ENCODE results near the gene KIRREL1. TPM values are rescaled to one million over a fixed set of nuclear protein-coding genes. Genes with fewer than 3 reads are reported as not detected.

Gene KIRREL1
- total RNA-seq, 1 experiment from 2014 or later: 145 TPM

- intact Hi-C loops (cut with micrococcal nuclease; ENCODE audit: unreplicated experiment): no loop called here
- DNase-seq (ENCODE audit: low read depth, low spot score) (no peak), ATAC-seq (0 out of 2 replicates have a peak, but pooled peaks have one; percentile 8)
- Histone ChIP-seq H3K27ac (ENCODE audit: low read length) (peak overlapping the region; percentile 98), H3K4me3 (ENCODE audit: low read depth in 2 of 2, low read length in 2 of 2) (no peak overlapping the region), H3K9me3 (ENCODE audit: control insufficient read depth, insufficient read depth, low read depth, low read length) (no peaks in the 10 kb centered on the region), H3K27me3 (ENCODE audit: control insufficient read depth, insufficient read depth, low read length) (no peaks in the 10 kb centered on the region), H3K4me1 (ENCODE audit: control insufficient read depth, insufficient read depth, low read length) (peaks cover 95% of the 10 kb centered on the region), H3K36me3 (ENCODE audit: control insufficient read depth, insufficient read depth, low read length) (peaks cover 4% of the 10 kb centered on the region)
- POLR2A ChIA-PET: interaction anchor here (0.6 kb wide), 1 partner anchor 1134 kb away, joined by 3 read pairs; no protein-coding TSS in a partner anchor
- CTCF ChIA-PET: interaction anchor here (0.7 to 1.6 kb wide), 3 partner anchors 25 to 659 kb away, joined by 3 to 7 read pairs (median 5); no protein-coding TSS in a partner anchor
- no TSS peak for BruUV-seq (replicated peaks)
- in situ Hi-C loops (cut with HindIII; ENCODE audit: low pct_unique_long_range_greater_than_20kb, low sequenced_read_pairs): no loop called here
- TF ChIP-seq TCF7L2 (IDR thresholded peaks at IDR 0.05; ENCODE audit: low read depth, low read length): no peak
- TF ChIP-seq, protein P1, sequence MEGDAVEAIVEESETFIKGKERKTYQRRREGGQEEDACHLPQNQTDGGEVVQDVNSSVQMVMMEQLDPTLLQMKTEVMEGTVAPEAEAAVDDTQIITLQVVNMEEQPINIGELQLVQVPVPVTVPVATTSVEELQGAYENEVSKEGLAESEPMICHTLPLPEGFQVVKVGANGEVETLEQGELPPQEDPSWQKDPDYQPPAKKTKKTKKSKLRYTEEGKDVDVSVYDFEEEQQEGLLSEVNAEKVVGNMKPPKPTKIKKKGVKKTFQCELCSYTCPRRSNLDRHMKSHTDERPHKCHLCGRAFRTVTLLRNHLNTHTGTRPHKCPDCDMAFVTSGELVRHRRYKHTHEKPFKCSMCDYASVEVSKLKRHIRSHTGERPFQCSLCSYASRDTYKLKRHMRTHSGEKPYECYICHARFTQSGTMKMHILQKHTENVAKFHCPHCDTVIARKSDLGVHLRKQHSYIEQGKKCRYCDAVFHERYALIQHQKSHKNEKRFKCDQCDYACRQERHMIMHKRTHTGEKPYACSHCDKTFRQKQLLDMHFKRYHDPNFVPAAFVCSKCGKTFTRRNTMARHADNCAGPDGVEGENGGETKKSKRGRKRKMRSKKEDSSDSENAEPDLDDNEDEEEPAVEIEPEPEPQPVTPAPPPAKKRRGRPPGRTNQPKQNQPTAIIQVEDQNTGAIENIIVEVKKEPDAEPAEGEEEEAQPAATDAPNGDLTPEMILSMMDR (IDR thresholded peaks at IDR 0.05): no peak
Observed at GRCh38 chr1:158017800-158018595, 24.6 kb downstream of the KIRREL1 start.

DNA sequence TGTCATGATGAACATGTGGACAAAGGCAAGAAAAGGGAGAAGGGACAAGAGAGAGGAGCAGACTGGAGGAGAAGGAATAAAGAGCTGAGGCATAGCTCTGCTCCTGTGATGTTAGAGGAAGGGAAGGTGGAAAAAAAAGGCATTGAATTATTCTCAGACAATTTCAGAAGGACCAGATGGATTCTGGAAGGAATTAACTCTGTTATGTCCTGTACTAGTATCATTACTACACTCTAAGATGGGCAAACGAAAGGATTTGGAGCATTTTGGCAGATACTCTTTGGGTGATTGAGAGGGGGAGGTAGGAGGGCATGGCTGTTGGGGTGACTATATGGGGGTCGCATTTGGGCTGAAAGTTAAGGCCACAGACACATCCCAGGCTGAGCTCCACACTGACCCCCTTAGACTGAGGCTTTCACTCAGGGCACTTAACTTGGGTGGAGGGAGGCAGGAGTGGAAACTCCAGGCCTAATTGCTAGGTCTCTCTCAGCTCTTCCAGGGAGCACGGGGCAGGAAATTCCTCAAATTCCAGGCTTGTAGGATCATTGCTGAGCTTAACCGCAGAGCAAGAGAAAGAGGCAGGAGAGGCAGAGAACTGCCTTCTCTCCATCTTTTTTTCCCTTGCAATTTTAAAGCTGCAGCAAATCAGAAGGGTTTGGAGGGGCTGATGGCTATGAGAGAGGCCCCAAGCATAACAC lies 25.9 kb downstream of the KIRREL1 start:
- intact Hi-C loops (cut with micrococcal nuclease; ENCODE audit: unreplicated experiment): no loop called here
- no TSS peak for BruUV-seq (replicated peaks)
- DNase-seq (ENCODE audit: low read depth, low spot score): peak; percentile 76
- TF ChIP-seq POLR2AphosphoS5 (IDR thresholded peaks at IDR 0.05; ENCODE audit: low read depth, low read length) (peak; percentile 30; the same call in 1 of the 2 replicates), TCF7L2 (IDR thresholded peaks at IDR 0.05; ENCODE audit: low read depth, low read length) (no peak)
- TF ChIP-seq, protein P2, sequence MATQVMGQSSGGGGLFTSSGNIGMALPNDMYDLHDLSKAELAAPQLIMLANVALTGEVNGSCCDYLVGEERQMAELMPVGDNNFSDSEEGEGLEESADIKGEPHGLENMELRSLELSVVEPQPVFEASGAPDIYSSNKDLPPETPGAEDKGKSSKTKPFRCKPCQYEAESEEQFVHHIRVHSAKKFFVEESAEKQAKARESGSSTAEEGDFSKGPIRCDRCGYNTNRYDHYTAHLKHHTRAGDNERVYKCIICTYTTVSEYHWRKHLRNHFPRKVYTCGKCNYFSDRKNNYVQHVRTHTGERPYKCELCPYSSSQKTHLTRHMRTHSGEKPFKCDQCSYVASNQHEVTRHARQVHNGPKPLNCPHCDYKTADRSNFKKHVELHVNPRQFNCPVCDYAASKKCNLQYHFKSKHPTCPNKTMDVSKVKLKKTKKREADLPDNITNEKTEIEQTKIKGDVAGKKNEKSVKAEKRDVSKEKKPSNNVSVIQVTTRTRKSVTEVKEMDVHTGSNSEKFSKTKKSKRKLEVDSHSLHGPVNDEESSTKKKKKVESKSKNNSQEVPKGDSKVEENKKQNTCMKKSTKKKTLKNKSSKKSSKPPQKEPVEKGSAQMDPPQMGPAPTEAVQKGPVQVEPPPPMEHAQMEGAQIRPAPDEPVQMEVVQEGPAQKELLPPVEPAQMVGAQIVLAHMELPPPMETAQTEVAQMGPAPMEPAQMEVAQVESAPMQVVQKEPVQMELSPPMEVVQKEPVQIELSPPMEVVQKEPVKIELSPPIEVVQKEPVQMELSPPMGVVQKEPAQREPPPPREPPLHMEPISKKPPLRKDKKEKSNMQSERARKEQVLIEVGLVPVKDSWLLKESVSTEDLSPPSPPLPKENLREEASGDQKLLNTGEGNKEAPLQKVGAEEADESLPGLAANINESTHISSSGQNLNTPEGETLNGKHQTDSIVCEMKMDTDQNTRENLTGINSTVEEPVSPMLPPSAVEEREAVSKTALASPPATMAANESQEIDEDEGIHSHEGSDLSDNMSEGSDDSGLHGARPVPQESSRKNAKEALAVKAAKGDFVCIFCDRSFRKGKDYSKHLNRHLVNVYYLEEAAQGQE (IDR thresholded peaks at IDR 0.05; ENCODE audit: insufficient read depth in 1 of 2, low read depth in 2 of 2, low read length in 1 of 2): peak in 1 of 2 experiments; percentile 15; a peak in 1 of 4 replicates
- H3K4me1 ChIP-seq (ENCODE audit: control insufficient read depth, insufficient read depth, low read length): peaks cover 92% of the 10 kb centered on the region
- peak overlapping the region in 1 of 2 experiments; percentile 39; a peak in 2 of 4 replicates for H3K4me3 ChIP-seq (ENCODE audit: low read depth in 2 of 2, low read length in 2 of 2)
- H3K36me3 ChIP-seq (ENCODE audit: control insufficient read depth, insufficient read depth, low read length): peaks cover 4% of the 10 kb centered on the region
- CTCF ChIA-PET: interaction anchor here (1.6 kb wide), 1 partner anchor 27 kb away, joined by 7 read pairs; no protein-coding TSS in a partner anchor
- in situ Hi-C loops (cut with HindIII; ENCODE audit: low pct_unique_long_range_greater_than_20kb, low sequenced_read_pairs): no loop called here
- peak; percentile 93 for ATAC-seq
- no peaks in the 10 kb centered on the region for H3K27me3 ChIP-seq (ENCODE audit: control insufficient read depth, insufficient read depth, low read length)
- no peaks in the 10 kb centered on the region for H3K9me3 ChIP-seq (ENCODE audit: control insufficient read depth, insufficient read depth, low read depth, low read length)
- peak overlapping the region; percentile 98 for H3K27ac ChIP-seq (ENCODE audit: low read length)
- POLR2A ChIA-PET: interaction anchor here (0.6 to 1.1 kb wide), 2 partner anchors 17 to 683 kb away, joined by 3 read pairs; no protein-coding TSS in a partner anchor

Data from Panc1 (cell line).